ENCODE results near the gene RBM28.

GRCh38 chr7:128351296-128352152, 7.8 kb upstream of the RBM28 start:
- TF ChIP-seq CTCF (tag by site-specific recombination; IDR thresholded peaks at IDR 0.05) (no peak), YY1 (tag by site-specific recombination; IDR thresholded peaks at IDR 0.05) (no peak), ZSCAN5A (tag by site-specific recombination; IDR thresholded peaks at IDR 0.05) (no peak), SP7 (tag by site-specific recombination; IDR thresholded peaks at IDR 0.05) (no peak), MYNN (tag by site-specific recombination; IDR thresholded peaks at IDR 0.05; ENCODE audit: borderline replicate concordance) (no peak), ZNF416 (tag by site-specific recombination; IDR thresholded peaks at IDR 0.05) (no peak), ZNF610 (tag by site-specific recombination; IDR thresholded peaks at IDR 0.05; ENCODE audit: borderline replicate concordance) (no peak), ZNF639 (tag by site-specific recombination; IDR thresholded peaks at IDR 0.05) (no peak), ZNF24 (tag by site-specific recombination; IDR thresholded peaks at IDR 0.05) (no peak), ZNF529 (tag by site-specific recombination; IDR thresholded peaks at IDR 0.05; ENCODE audit: insufficient replicate concordance) (no peak)
- TF ChIP-seq, protein P1, sequence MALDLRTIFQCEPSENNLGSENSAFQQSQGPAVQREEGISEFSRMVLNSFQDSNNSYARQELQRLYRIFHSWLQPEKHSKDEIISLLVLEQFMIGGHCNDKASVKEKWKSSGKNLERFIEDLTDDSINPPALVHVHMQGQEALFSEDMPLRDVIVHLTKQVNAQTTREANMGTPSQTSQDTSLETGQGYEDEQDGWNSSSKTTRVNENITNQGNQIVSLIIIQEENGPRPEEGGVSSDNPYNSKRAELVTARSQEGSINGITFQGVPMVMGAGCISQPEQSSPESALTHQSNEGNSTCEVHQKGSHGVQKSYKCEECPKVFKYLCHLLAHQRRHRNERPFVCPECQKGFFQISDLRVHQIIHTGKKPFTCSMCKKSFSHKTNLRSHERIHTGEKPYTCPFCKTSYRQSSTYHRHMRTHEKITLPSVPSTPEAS (tag by site-specific recombination; IDR thresholded peaks at IDR 0.05), result no peak

Data from HEK293 (cell line).